GM23248 (cell line): ENCODE data around the gene SH3D19. TPM values are rescaled to one million over a fixed set of nuclear protein-coding genes. Genes with fewer than 3 reads are reported as not detected.

Source experiments
- DNase-seq: peaks from one replicate; pipeline ENCODE4 v3.0.0-alpha.2; 2015
- H2AFZ ChIP-seq: fragments of 200-600 bp; sonication (generic); 2 replicates; pipeline ENCODE4 v1.6.1; 2016; ENCODE audit warnings: antibody characterized with exemption
- H3F3A ChIP-seq: fragments of 200-600 bp; sonication (generic); 2 replicates; pipeline ENCODE4 v1.6.1; 2016; ENCODE audit warnings: mild to moderate bottlenecking, antibody characterized with exemption, mixed run types; ENCODE audit not compliant: insufficient read depth
- H3K27ac ChIP-seq: fragments of 200-600 bp; sonication (generic); 2 replicates; pipeline ENCODE4 v1.5.1; 2016; ENCODE audit warnings: mild to moderate bottlenecking
- H3K27me3 ChIP-seq: fragments of 200-600 bp; sonication (generic); replicated peaks from 2 replicates; pipeline ENCODE4 v1.6.1; 2016; ENCODE audit warnings: mild to moderate bottlenecking; ENCODE audit not compliant: insufficient read depth
- H3K36me3 ChIP-seq: fragments of 200-600 bp; sonication (generic); 2 replicates; pipeline ENCODE4 v1.6.1; 2016; ENCODE audit warnings: low read depth, mild to moderate bottlenecking
- H3K4me1 ChIP-seq: fragments of 200-600 bp; sonication (generic); 2 replicates; pipeline ENCODE4 v1.6.1; 2016; ENCODE audit warnings: mild to moderate bottlenecking; ENCODE audit not compliant: insufficient read depth
- H3K4me2 ChIP-seq: fragments of 200-600 bp; sonication (generic); one replicate; pipeline ENCODE4 v1.6.1; 2016; ENCODE audit warnings: mild to moderate bottlenecking; ENCODE audit not compliant: unreplicated experiment
- H3K4me3 ChIP-seq: fragments of 200-600 bp; sonication (generic); 2 replicates; pipeline ENCODE4 v1.5.1; 2016; ENCODE audit warnings: mild to moderate bottlenecking
- H3K79me2 ChIP-seq: fragments of 200-600 bp; sonication (generic); 2 replicates; pipeline ENCODE4 v1.6.1; 2016; ENCODE audit warnings: mild to moderate bottlenecking; ENCODE audit not compliant: insufficient read depth
- H3K9ac ChIP-seq: fragments of 200-600 bp; sonication (generic); 2 replicates; pipeline ENCODE4 v1.6.1; 2016; ENCODE audit warnings: mild to moderate bottlenecking
- H3K9me2 ChIP-seq: fragments of 200-600 bp; sonication (generic); 2 replicates; pipeline ENCODE4 v1.6.1; 2016; ENCODE audit warnings: mixed run types, mild to moderate bottlenecking, moderate library complexity; ENCODE audit not compliant: insufficient read depth
- H3K9me3 ChIP-seq: fragments of 200-600 bp; sonication (generic); one replicate; pipeline ENCODE4 v1.6.1; 2017; ENCODE audit warnings: low read depth
- H4K20me1 ChIP-seq: fragments of 200-600 bp; sonication (generic); 2 replicates; pipeline ENCODE4 v1.6.0; 2016; ENCODE audit not compliant: insufficient read depth
- EZH2 ChIP-seq: fragments of 200-600 bp; sonication (generic); IDR thresholded peaks from 2 replicates; pipeline ENCODE4 v1.6.1; 2018; ENCODE audit warnings: antibody characterized with exemption, mild to moderate bottlenecking; ENCODE audit not compliant: insufficient read depth, poor library complexity, severe bottlenecking
- EZH2phosphoT487 ChIP-seq: fragments of 200-600 bp; sonication (generic); IDR thresholded peaks from 2 replicates; pipeline ENCODE4 v1.6.1; 2018; ENCODE audit warnings: antibody characterized with exemption, moderate library complexity, mild to moderate bottlenecking, low read depth; ENCODE audit not compliant: insufficient read depth
- WGBS, 2 experiments: methylation state at CpG; one replicate each; pipeline ENCODE4 v1.1.6; 2015 to 2017; ENCODE audit warnings: low lambda C conversion rate in 2 of 2, low coverage in 1 of 2; ENCODE audit errors: missing lambda C conversion rate in 2 of 2; 5-methylcytosine and 5-hydroxymethylcytosine counted together
- in situ Hi-C: fragments of 300-500 bp; cut with MboI; formaldehyde crosslinking; loops from 2 replicates; pipeline ENCODE4 v1.15.0; 2020
- polyA plus RNA-seq: library from polyadenylated mRNA; unstranded; fragments of >200 nt; fragmentation: Nextera tagmentation; extraction: Ambion mirVana; gene quantifications from 2 replicates; pipeline ENCODE4 v1.2.1, GENCODE V29; 2016
- total RNA-seq: library from RNA; depleted of rRNA; stranded (reverse); fragments of >200 nt; shearing (Covaris generic); gene quantifications from 2 replicates; pipeline ENCODE4 v1.2.3, GENCODE V29; 2014

SH3D19 gene
- total and polyA plus RNA-seq, 2 experiments from 2014 or later = 29.1 to 47.8 TPM

DNA sequence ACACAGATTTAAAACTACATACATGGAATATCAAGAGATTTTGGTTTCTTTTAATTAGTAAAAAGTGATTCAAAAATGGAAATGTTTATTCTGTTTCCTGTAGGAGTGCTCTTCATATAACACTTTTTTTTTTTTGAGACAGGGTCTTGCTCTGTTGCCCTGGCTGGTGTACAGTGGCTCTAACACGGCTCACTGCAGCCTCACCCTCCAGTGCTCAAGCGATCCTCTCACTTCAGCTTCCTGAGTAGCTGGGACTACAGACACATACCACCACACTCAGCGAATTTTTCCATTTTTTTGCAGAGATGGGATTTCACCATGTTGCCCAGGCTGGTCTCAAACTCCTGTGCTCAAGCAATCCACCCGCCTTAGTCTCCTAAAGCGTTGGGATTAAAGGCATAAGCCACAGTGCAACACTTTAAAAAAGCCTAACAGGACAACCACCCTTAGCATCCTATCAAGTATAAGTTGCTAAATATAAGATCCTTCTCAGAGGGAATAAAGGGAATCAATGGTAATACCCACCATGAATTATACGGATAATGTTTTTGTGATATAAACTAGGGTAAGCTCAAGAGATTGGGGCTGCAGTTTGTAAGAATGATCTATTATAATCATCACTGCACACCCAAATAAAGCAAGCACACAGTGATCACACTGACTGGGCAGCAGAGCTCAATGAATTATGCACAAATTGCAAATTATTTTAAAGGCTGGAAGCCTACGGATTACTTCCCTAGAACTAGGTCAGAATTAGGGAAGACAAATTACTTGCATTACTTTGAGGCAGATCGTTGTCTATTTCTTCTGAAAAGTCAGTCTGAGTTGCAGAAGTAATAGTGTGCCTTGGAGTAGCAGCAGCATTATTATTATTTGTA lies 149.4 kb downstream of the SH3D19 start:
- Histone ChIP-seq H4K20me1 (no peaks in the 10 kb centered on the region), H2AFZ (no peak overlapping the region), H3K36me3 (peaks cover 47% of the 10 kb centered on the region), H3K4me3 (no peak overlapping the region), H3K9me2 (no peaks in the 10 kb centered on the region), H3K9ac (no peak overlapping the region), H3F3A (0 out of 2 replicates have a peak, but pooled peaks cover under 1% of the 10 kb centered on the region), H3K27ac (no peak overlapping the region), H3K4me2 (no peak overlapping the region), H3K4me1 (no peaks in the 10 kb centered on the region), H3K79me2 (peaks cover 26% of the 10 kb centered on the region; the same call in 1 of the 2 replicates), H3K9me3 (no peaks in the 10 kb centered on the region), H3K27me3 (no peaks in the 10 kb centered on the region)
- no peak for DNase-seq
- in situ Hi-C loops = no loop called here
- WGBS, 2 experiments = 97 to 98% methylated on average over 8 of the region's 8 CpGs
- no peak for TF ChIP-seq EZH2phosphoT487
- TF ChIP-seq EZH2 = no peak

DNA sequence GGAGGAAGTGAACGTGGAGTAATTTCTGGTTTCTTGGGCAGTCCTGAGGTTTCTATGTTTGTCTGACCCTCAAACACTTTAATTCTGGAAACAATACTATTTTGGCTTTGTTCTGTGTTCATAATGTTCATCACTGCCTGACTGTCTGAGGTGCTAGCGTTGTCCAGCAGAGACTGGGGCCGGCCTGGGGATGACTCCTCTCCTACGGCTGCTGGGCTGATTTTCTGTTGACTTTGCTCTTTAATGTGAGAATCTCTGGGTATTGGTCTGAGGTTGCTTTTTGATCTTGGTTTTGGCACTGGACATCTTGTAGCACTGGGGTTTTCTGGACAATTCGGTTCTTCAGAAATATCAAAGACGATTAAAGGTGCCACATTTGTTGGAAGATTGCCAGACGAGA lies 150.2 kb downstream of the SH3D19 start:
- Histone ChIP-seq H4K20me1 (no peaks in the 10 kb centered on the region), H3K9ac (no peak overlapping the region), H3K4me3 (no peak overlapping the region), H3K4me2 (no peak overlapping the region), H3K27me3 (no peaks in the 10 kb centered on the region), H3K9me3 (no peaks in the 10 kb centered on the region), H3K9me2 (no peaks in the 10 kb centered on the region), H3F3A (peaks cover 5% of the 10 kb centered on the region), H3K4me1 (peaks cover 4% of the 10 kb centered on the region), H3K27ac (no peak overlapping the region), H2AFZ (no peak overlapping the region), H3K79me2 (peaks cover 30% of the 10 kb centered on the region; the same call in 1 of the 2 replicates), H3K36me3 (peaks cover 47% of the 10 kb centered on the region)
- WGBS, 2 experiments = 36 to 40% methylated on average over 7 of the region's 7 CpGs
- TF ChIP-seq EZH2phosphoT487 (no peak), EZH2 (no peak)
- no peak for DNase-seq
- in situ Hi-C loops = no loop called here

DNA sequence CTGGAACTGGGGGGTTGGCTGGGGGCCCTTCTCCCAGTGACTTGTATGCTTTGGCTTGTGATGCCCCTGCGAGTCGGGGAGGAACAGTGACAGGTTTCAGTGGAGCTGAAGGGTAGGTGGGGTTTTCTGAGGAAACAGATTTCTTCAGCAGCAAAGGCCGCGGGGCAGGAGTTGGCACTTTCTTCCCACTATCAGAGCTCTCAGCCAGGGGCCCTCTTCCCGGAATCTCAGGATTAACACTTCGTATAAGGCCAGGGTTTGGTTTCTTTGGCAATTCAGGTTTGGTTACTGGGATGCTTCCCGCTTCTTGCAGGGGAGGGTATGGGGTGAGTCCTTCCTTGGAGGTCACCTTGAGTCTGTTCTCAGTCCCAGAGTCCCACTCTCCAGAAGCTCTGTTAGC lies 150.6 kb downstream of the SH3D19 start:
- Histone ChIP-seq H3K9me3 (no peaks in the 10 kb centered on the region), H4K20me1 (no peaks in the 10 kb centered on the region), H3K4me3 (no peak overlapping the region), H3K4me2 (no peak overlapping the region), H3K27ac (no peak overlapping the region), H3K4me1 (peaks cover 8% of the 10 kb centered on the region), H3F3A (peaks cover 10% of the 10 kb centered on the region), H3K27me3 (no peaks in the 10 kb centered on the region), H3K79me2 (peaks cover 30% of the 10 kb centered on the region; the same call in 1 of the 2 replicates), H3K36me3 (peaks cover 47% of the 10 kb centered on the region), H3K9me2 (no peaks in the 10 kb centered on the region), H2AFZ (no peak overlapping the region), H3K9ac (no peak overlapping the region)
- TF ChIP-seq EZH2 (no peak), EZH2phosphoT487 (no peak)
- 46 to 53% methylated on average over 7 of the region's 7 CpGs for WGBS, 2 experiments
- DNase-seq = no peak
- in situ Hi-C loops = no loop called here

DNA sequence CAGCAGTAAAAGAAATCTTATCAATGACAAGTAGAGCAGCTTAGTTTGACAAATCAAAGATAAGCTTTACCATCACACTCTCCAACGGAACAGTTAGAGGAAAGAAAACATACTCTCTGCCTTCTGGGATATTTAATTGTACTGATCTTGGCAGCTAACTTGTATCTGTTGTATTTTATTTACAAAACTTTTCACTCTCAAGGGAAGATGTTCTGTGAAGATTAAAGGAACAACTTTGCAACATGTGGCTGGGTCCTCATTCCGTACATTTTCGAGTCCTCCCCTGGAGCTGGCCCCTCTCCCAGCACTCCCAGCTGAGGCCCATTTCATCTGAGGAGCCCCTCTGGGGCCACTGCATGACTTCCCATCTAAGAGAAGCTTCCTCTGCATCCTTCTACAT lies 151.5 kb downstream of the SH3D19 start:
- H4K20me1 ChIP-seq = no peaks in the 10 kb centered on the region
- in situ Hi-C loops = no loop called here

More for the DNA sequence above, 151.5 kb downstream of the SH3D19 start:
- no peak overlapping the region for H2AFZ ChIP-seq
- H3K27me3 ChIP-seq = no peaks in the 10 kb centered on the region
- no peak overlapping the region for H3K9ac ChIP-seq
- H3K9me3 ChIP-seq = no peaks in the 10 kb centered on the region
- H3K4me1 ChIP-seq = peaks cover 14% of the 10 kb centered on the region
- H3K79me2 ChIP-seq = peaks cover 27% of the 10 kb centered on the region; the same call in 1 of the 2 replicates
- TF ChIP-seq EZH2 = no peak
- no peak for TF ChIP-seq EZH2phosphoT487
- no peak overlapping the region for H3K27ac ChIP-seq
- no peak overlapping the region for H3K4me2 ChIP-seq
- no peaks in the 10 kb centered on the region for H3K9me2 ChIP-seq
- peaks cover 16% of the 10 kb centered on the region for H3F3A ChIP-seq
- peaks cover 40% of the 10 kb centered on the region for H3K36me3 ChIP-seq
- no peak overlapping the region for H3K4me3 ChIP-seq
- WGBS, 2 experiments = 24 to 25% methylated on average over 3 of the region's 3 CpGs
- no peak for DNase-seq
